ENCODE measurements around the gene LAIR1.

The LAIR1 gene

DNA sequence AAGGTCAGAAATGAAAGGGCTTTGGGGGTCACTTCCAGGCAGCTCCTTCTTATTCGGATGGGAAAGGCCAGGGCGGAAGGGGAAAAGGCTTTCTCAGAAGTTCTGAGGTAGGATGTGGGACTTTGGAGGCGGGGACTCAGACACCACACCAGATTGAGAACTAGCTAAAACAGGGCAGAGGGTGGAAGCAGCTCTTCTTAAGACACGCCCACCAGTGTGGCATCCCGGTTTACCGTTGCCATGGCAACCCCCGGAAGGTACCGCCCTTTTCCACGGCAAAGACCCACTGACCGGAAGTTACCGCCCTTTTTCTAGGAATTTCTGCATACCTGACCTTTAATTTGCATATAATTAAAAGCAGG is 48.0 kb downstream of the LAIR1 start:
- DNase-seq = no peak

DNA sequence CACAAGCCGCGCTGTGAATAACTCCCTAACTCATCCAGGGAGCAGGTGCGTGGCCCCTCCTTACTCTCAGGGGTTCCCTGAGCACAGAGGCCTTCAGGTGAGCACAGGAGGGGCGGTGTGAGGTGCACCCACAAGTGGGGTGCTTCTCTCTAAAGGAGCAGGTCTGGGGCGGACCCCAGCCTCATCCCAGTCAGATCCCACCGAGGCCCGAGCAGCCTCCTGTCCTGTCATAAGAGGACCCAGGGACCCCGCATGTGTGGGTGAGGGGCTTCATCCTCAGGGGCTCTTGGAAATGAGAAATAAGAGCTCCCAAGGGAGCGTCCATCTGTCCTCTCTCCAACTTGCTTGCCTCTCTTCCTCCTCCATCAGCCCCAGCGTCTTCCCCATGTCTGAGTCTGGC is 48.8 kb downstream of the LAIR1 start:
- no peak for DNase-seq

DNA sequence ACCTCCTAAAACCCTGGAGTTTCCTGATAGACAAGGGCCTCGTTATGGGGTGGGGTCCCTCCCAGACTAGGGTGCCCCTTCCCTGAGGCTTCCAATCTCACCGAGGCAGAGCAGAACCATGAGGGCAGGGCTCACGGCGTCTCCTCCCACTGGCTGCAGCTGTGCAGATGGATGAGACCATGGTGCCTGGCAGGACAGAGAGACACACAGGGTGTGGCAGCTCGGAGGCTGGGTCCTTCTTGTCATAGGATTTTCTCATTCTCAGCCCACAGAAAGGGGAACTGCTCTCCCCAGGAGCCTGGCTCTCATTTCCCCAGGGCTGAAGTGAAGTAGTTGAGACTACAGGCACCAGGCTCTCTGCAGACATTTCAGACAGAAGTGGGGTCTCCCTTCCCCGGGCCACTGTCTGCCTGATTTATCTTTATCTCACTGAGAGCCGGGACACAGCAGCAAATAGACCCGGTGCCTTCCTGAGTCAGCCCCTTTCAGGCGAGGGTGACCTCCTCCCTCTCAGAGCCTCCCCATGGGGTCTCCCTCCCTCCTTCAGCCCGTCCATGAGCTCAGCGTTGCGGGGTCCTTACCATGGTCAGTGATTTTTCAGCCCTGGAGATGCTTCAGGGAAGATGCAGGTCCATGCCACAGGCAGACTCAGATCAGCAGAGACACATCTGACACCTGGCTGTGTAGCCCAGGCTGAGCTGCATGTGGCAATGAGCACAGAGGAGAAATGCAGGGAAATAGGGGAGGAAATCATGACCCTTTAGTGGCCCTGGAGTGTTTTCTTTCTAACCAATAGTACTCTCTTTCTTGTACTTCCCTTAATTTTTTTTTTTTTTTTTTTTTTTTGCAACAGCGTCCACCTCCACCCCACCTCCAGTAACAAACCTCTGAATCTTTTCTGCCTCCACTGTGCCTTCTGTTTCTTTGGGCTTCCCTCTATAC is 52.0 kb downstream of the LAIR1 start, which contains the start of gene LILRA5:
Gene LILRA5, minus strand, starts transcription at position 731 of the 942 bp plus-strand sequence. Its CDS starts 147 bp downstream, at position 584.
- DNase-seq = no peak

DNA sequence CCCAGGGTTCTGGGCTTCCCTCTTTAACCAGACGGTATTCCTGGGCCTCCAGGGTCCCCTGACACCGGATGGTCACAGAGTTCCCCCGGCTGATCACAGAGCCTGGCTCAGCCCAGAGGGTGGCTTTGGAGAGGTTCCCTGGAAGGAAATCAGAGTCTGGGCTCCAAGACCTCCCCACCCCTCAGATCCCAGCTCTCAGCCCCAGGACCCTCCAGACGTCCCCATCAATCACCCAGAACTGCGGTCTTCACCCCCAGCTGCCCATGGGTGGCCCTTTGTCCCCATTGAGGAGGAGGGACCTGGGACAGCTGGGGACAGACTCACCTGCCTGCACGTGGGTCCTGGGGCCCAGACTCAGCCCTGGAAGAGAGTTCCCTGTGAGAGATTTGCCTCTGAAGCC is 52.7 kb downstream of the LAIR1 start:
- DNase-seq = no peak

DNA sequence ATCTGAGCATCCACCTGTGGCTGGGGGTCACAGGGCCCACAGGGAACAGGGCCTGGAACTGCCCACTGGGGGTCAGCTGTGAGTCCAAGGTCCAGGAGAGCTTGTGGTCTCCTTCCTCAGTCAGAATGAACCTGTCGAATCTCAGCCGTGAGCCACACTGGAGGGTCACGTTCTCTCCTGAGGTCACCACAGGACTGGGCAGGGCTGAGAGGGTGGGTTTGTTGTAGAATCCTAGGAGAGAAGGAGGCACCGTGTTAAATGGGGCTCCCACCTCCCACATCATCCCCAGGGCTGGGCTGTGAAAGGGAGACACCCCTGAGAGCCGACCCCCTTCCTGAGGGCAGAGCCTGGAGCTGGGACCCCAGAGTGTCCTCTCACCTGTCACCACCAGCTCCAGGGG is 53.2 kb downstream of the LAIR1 start:
- DNase-seq = no peak

DNA sequence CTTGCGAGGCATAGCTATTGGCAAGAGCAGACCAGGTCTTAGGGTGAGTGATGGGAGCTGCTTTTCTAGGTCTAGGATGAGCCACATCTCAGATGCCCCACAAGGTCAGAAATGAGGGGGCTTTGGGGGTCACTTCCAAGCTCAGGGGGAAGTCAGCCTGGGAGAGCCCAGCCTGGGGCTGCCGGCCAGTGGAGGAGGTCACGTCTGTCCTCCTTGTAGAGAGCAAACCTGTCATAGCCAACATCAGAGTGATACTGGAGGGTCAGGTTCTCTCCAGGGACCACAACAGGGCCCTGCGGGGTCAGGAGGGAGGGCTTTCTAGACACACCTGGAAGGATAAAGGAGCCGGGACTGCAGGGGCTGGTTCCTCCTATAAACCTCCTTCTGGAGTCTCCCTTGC is 54.2 kb downstream of the LAIR1 start:
- no peak for DNase-seq

DNA sequence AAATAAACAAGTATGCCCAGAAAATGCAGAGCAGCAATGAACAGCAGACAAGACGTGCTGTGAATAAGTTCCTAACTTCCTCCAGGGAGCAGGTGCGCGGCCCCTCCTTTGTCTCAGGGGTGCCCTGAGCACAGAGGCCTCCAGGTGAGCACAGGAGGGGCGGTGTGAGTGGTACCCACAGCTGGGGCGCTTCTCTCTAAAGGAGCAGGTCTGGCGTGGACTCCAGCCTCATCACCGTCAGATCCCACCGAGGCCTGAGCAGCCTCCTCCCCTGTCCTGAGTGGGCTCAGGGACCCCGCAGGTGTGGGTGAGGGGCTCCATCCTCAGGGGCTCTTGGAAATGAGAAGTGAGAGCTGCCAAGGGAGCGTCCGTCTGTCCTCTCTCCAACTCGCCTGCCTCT is 54.9 kb downstream of the LAIR1 start:
- DNase-seq = no peak

DNA sequence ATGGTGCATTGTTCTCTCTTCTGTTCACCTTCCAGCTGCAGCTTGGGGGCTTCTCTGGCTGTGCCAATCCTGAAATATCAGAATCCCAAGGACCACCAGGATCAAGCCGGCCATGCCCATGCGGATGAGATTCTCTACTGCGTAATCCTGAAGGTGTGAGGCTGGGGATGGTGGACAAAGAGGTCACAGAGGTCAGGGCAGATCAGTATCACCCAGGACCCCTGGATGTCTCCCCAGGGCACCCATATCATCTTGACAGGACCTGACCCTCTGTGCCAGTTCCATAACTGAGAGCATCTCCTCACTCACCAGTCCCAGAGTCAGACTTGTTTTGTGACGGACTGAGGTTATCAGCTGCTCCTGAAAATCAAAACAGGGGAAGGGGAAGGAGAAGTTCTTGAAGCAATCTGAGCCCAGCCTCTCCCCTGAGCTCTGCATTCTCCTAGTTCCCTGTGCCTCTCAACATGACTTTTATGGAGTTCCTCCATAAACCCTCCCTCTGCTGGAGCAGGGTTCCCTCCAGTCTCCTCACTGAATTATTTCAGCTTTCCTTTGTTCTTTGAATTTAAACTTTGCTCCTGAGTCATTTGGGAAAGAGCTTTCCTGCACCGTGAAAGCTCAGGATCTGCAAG is 57.2 kb downstream of the LAIR1 start:
- DNase-seq = no peak

DNA sequence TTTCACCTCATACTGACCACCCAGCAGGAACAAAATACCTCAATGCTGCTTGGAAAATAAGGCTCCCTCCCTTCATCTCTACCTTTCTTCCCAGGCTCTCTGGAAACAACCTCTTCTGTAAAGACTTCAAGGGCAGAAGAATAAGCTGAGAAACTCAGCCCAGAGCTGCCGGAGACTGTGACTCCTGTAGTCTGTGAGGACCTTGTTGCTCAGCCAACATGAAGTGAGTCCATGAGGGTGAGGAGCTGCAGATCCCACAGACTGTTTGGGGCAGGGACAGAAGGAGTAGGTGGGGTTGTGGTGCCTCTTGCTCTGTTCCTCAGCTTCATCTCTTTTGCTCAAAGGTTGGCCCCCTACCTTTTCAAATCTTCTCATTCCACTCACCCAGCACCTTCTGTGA is 59.6 kb downstream of the LAIR1 start:
- DNase-seq = no peak

DNA sequence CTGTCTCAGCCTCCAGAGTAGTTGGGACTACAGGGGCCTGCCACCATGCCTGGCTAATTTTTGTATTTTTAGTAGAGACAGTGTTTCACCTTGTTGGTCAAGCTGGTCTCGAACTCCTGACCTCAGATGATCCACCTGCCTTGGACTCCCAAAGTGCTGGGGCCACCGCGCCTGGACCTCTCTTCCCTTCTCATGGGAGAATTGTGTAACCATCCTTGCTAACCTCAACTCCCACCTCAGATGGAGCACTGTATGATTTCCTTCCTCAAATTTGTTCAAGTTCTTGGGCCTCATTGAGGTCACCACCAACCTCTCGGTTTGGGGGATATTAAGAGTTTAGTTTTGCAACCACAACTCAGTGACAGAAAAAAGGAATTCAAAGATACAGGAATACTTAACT is 62.5 kb downstream of the LAIR1 start:
- no peak for DNase-seq

All from fibroblast of skin of scalp (primary cell).